Omental fat pad (tissue), 4 donors: ENCODE measurements around the gene BCAS1. TPM values are rescaled to one million over a fixed set of nuclear protein-coding genes. Genes with fewer than 3 reads are reported as not detected.
A peak's percentile ranks its signal among the peaks of the same experiment; 100 is the strongest.

ENCODE experiments used
- ATAC-seq: fragments of 150-250 bp; one replicate; pipeline ENCODE4 v1.9.1; 2016; ENCODE audit warnings: mild to moderate bottlenecking, moderate library complexity; ENCODE audit not compliant: low FRiP score
- DNase-seq: peaks from one replicate; pipeline ENCODE4 v3.0.0-alpha.2; 2019; ENCODE audit warnings: low spot score
- CTCF ChIP-seq, 3 donors: fragments of 450-650 bp; IDR thresholded peaks; one replicate each; pipeline ENCODE4 v1.5.1; 2016 to 2017; ENCODE audit warnings: antibody characterized with exemption in 3 of 3, mild to moderate bottlenecking in 3 of 3, moderate library complexity in 2 of 3
- total RNA-seq, 4 donors: library from RNA; depleted of rRNA; stranded (reverse); fragments of >200 nt; gene quantifications; one replicate each; pipeline ENCODE4 v1.1.0, GENCODE V29; 2016

BCAS1 gene
- total RNA-seq, 4 donors from 2014 or later = 0.50 to 2.2 (median 0.56) TPM; not detected in 1

DNA sequence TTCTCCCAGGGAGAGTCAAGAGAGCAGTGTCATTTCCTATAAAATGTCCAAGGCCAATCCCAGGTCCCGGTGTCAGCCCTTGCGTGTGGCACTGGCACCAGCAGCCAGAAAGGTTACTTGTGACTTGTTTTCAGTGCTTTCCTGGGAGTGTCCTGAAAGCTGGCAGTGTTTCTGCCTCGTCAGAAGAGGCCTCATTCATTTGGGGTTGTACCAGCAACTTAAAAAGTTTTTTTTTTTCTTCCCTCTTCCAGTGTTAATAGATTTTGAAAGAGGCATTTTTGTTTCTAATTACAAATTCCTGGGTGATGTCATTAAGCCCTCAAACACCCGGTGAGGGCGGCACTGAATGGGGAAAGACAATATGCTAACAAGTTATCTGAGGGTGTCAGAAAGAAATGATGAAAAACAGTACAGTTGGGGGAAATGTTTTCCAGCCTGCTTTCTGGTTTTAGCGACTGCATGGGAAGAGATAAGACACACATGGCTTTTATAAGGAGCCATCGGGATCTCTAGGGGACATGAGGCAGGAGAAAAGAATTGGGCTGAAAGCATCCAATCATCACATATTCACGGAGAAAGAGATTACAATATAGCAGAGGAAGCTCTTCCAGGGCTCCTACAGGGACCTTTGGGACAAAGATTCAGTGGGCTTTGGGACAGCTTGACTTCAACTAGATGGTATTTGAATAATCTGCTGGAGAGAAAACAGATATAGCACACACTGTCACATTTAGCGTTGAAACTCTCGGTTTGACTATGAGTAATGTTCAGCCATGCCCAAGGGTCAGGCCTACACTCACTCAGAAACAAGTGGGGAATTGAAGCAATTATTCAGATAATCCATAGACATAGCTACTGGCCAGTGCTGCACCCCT is 153.0 kb downstream of the BCAS1 start:
- ATAC-seq (peak; percentile 48), DNase-seq (no peak)
- TF ChIP-seq CTCF (IDR thresholded peaks at IDR 0.05) = no peak

DNA sequence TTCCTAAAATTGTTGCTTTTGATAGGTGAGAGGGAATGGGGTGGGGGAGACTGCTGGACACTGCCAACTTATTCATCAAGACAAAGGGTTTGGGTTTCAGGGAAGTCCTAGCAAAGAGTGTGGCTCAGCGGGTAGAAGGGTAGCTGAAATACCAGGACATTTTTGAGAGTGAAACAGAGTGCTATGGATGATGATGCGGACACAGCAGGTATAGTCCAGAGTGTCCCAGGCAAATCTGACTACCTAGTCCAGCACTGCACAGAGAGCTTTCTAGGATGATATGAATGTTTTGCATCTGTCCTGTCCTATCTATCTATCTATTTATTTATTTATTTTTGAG is 154.3 kb downstream of the BCAS1 start:
- TF ChIP-seq CTCF (IDR thresholded peaks at IDR 0.05) = no peak
- ATAC-seq = peak; percentile 1

GRCh38 chr20:53915446-53916172 is 154.8 kb downstream of the BCAS1 start:
- peak in 1 of 3 donors; percentile 70 for TF ChIP-seq CTCF (IDR thresholded peaks at IDR 0.05)
- ATAC-seq (peak; percentile 93), DNase-seq (peak; percentile 100)

More for the DNA sequence above, 154.3 kb downstream of the BCAS1 start:
- DNase-seq = no peak

- TF ChIP-seq CTCF (IDR thresholded peaks at IDR 0.05) = no peak
- no peak for ATAC-seq
- no peak for DNase-seq
These were observed 155.5 kb downstream of the BCAS1 start for GRCh38 chr20:53914781-53915445.

DNA sequence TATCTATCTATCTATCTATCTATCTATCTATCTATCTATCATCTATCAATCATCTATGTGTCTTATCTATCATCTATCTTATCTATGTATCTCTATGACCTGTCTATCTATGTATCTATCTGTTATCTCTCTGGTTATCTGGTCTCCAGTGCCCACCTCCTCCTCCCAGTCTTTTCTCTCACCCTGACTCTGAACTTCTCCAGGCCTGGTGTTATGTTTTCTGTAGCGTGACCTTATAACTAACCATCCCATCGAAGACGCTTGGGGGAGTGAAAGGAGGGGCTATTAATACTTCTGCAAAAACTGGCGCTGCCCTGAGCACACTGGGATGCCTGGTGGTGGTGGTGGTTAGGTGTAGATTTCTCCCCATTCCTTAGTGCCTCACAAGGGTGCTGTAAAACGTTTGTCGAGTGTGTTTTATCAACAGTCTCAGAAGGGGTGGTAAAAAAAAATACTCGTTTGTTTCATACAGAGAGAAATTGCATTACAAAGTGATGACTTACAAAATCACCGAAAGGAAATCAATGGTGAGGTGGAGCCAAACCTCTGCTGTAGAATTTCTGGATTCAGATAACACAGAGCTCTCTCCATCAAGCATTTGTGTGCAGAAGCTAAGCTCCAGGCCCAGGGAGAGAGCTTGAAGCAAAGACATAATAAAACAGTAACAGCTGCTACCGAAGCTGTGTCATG is 156.2 kb downstream of the BCAS1 start:
- no peak for ATAC-seq
- no peak for TF ChIP-seq CTCF (IDR thresholded peaks at IDR 0.05)
- DNase-seq = no peak

- ATAC-seq (no peak), DNase-seq (no peak)
- TF ChIP-seq CTCF (IDR thresholded peaks at IDR 0.05) = no peak
These were observed 159.1 kb downstream of the BCAS1 start for GRCh38 chr20:53911301-53911700.
